K562 (cell line): Measurements from ENCODE around the gene SLC25A34. TPM values are rescaled to one million over a fixed set of nuclear protein-coding genes. Genes with fewer than 3 reads are reported as not detected.

Experiments
- ATAC-seq: fragments of 200-7000 bp; cut with Tn5 transposase; 3 replicates; pipeline ENCODE4 v1.9.1; 2020; ENCODE audit warnings: moderate library complexity
- BruUV-seq: library from RNA; stranded (reverse); fragments of 400-500 nt; replicated peaks from 2 replicates; lab custom pipeline; 2021; lab: Mats Ljungman, UMichigan
- CTCF ChIA-PET: fragments of 300-600 bp; formaldehyde crosslinking; extraction: SDS; loops from one replicate; lab custom pipeline; 2021; ENCODE audit warnings: low intra/inter-chr PET ratio; lab: Yijun Ruan, JAX
- POLR2A ChIA-PET: fragments of 300-600, 350-650 bp; sonication (Branson Sonifier 250); formaldehyde crosslinking; extraction: SDS; loops from one replicate; lab custom pipeline; 2021; ENCODE audit warnings: antibody characterized with exemption, inconsistent platforms; lab: Yijun Ruan, JAX
- DNase-seq, 4 experiments: peaks; one replicate each; pipeline versions ENCODE4 v3.0.0 to v3.0.0-alpha.2; 2011 to 2018; ENCODE audit warnings: low spot score in 3 of 4, mixed read lengths in 3 of 4; ENCODE audit errors: extremely low read depth in 1 of 4
- FAIRE-seq: peaks from 2 replicates; lab custom pipeline; 2011; peaks lifted over from hg19 to GRCh38; lab: Jason Lieb, UNC
- H2AFZ ChIP-seq: 2 replicates; pipeline ENCODE4 v1.6.0; 2011; ENCODE audit warnings: low read depth, low read length, control low read depth, inconsistent platforms
- H3K27ac ChIP-seq: fragments of 200-600 bp; 3 replicates; pipeline ENCODE4 v1.8.0; 2011; ENCODE audit warnings: low read depth, mild to moderate bottlenecking, control low read depth, inconsistent platforms, low read length, moderate library complexity, mixed read lengths; ENCODE audit errors: extremely low read depth
- H3K27me3 ChIP-seq, 2 experiments: fragments of 300-600 bp in 1 of 2; 2 replicates in 1 of 2; 3 replicates in 1 of 2; pipeline versions ENCODE4 v1.6.0 to v1.8.0; 2011; ENCODE audit warnings: inconsistent platforms in 2 of 2, low read length in 2 of 2, mild to moderate bottlenecking in 1 of 2, mixed read lengths in 1 of 2, moderate library complexity in 1 of 2; ENCODE audit not compliant: control insufficient read depth in 2 of 2, insufficient read depth in 2 of 2
- H3K36me3 ChIP-seq: fragments of 300-600 bp; 3 replicates; pipeline ENCODE4 v1.8.0; 2011; ENCODE audit warnings: mild to moderate bottlenecking, low read length, inconsistent platforms; ENCODE audit not compliant: control insufficient read depth, insufficient read depth
- H3K4me1 ChIP-seq, 2 experiments: fragments of 200-600 bp in 1 of 2; replicated peaks in 1 of 2; 2 replicates in 1 of 2; 3 replicates in 1 of 2; pipeline versions ENCODE4 v1.5.1 to v1.8.0; 2011; ENCODE audit warnings: inconsistent platforms in 2 of 2, low read length in 2 of 2, mild to moderate bottlenecking in 1 of 2, mixed read lengths in 1 of 2, moderate library complexity in 1 of 2; ENCODE audit not compliant: control insufficient read depth in 2 of 2, insufficient read depth in 2 of 2
- H3K4me2 ChIP-seq: 2 replicates; pipeline ENCODE4 v1.6.1; 2011; ENCODE audit warnings: low read length, control low read depth, inconsistent platforms, mixed read lengths; ENCODE audit not compliant: insufficient read depth
- H3K4me3 ChIP-seq: fragments of 200-600 bp; sonication (generic), shearing (Covaris generic); 2 replicates; pipeline ENCODE4 v1.5.1; 2016; ENCODE audit warnings: control low read depth, inconsistent platforms
- H3K79me2 ChIP-seq: fragments of 200-600 bp; 3 replicates; pipeline ENCODE4 v1.8.0; 2011; ENCODE audit warnings: low read length, inconsistent platforms; ENCODE audit not compliant: control insufficient read depth, insufficient read depth
- H3K9ac ChIP-seq, 2 experiments: 2 replicates each; pipeline versions ENCODE4 v1.6.0 to v1.6.1; 2011; ENCODE audit warnings: low read depth in 2 of 2, low read length in 2 of 2, control low read depth in 1 of 2, inconsistent platforms in 1 of 2, mild to moderate bottlenecking in 1 of 2, mixed read lengths in 1 of 2; ENCODE audit not compliant: insufficient read depth in 1 of 2
- H3K9me1 ChIP-seq: one replicate; pipeline ENCODE4 v1.6.0; 2011; ENCODE audit warnings: inconsistent platforms, mild to moderate bottlenecking, low read length, moderate library complexity; ENCODE audit not compliant: control insufficient read depth, insufficient read depth
- H3K9me3 ChIP-seq: replicated peaks from 2 replicates; pipeline ENCODE4 v1.5.1; 2011; ENCODE audit warnings: low read depth, low read length, inconsistent platforms; ENCODE audit not compliant: control insufficient read depth, insufficient read depth
- H4K20me1 ChIP-seq: replicated peaks from 2 replicates; pipeline ENCODE4 v1.6.1; 2011; ENCODE audit warnings: low read length, inconsistent platforms, mixed read lengths; ENCODE audit not compliant: control insufficient read depth, insufficient read depth
- KLF16 ChIP-seq: IDR thresholded peaks from 2 replicates; pipeline ENCODE4 v1.6.1; 2016; ENCODE audit warnings: antibody characterized with exemption
- PCBP2 ChIP-seq: fragments of 200-400 bp; formaldehyde crosslinking; IDR thresholded peaks from 2 replicates; pipeline ENCODE4 v1.6.1; 2018; ENCODE audit warnings: low read length, low read depth, mild to moderate bottlenecking, moderate library complexity; ENCODE audit not compliant: poor library complexity, severe bottlenecking
- WGBS: fragments of 100-300 bp; shearing (Covaris generic); methylation state at CpG from one replicate; pipeline ENCODE4 v1.1.6; 2016; ENCODE audit warnings: low coverage, mixed read lengths; ENCODE audit not compliant: insufficient coverage; ENCODE audit errors: missing lambda C conversion rate; 5-methylcytosine and 5-hydroxymethylcytosine counted together
- in situ Hi-C: fragments of 300-500 bp; cut with MboI; formaldehyde crosslinking; loops from 4 replicates; pipeline ENCODE4 v1.15.0; 2018; ENCODE audit warnings: inconsistent platforms, mixed read lengths
- intact Hi-C: fragments of 100-400 bp; cut with micrococcal nuclease; formaldehyde crosslinking; loops from 2 replicates; pipeline ENCODE4 v1.14.2; 2022
- polyA plus RNA-seq, 8 experiments: library from polyadenylated mRNA; depleted of rRNA in 4 of 8; stranded (reverse) in 5 of 8; unstranded in 3 of 8; fragments of >200 nt; fragmentation: Nextera tagmentation in 2 of 8; fragmentation: Illumina TruSeq in 1 of 8; extraction: Ambion mirVana in 2 of 8; extraction: Trizol in 1 of 8; gene quantifications; 2 replicates each; pipeline versions ENCODE4 v1.2.1 to v1.2.3, GENCODE V29; 2011 to 2014; ENCODE audit warnings: inconsistent platforms in 1 of 8, missing spikeins in 1 of 8
- total RNA-seq, 7 experiments: library from RNA; depleted of rRNA in 6 of 7; stranded (reverse); fragments of >200 nt in 6 of 7; fragmentation: Illumina TruSeq in 2 of 7; extraction: Trizol in 2 of 7; gene quantifications; 2 replicates each; pipeline versions ENCODE4 v1.2.1 to v1.2.3, GENCODE V29; 2011 to 2021; ENCODE audit warnings: low replicate concordance in 1 of 7
- TF ChIP-seq, protein P1 (sequence below): fragments of 200-800 bp; sonication (Bioruptor generic); IDR thresholded peaks from 2 replicates; pipeline ENCODE4 v1.6.1; 2017; ENCODE audit warnings: missing genetic modification characterization, missing compliant biosample characterization
- TF ChIP-seq, protein P2 (sequence below), 2 experiments: fragments of 450-650 bp in 1 of 2; sonication (generic) in 1 of 2; formaldehyde crosslinking; conservative IDR thresholded peaks; 2 replicates each; pipeline versions ENCODE4 v1.4.0 to v1.8.1; 2020 to 2022; ENCODE audit warnings: mild to moderate bottlenecking in 1 of 2, missing genetic modification reagents in 1 of 2

Gene SLC25A34
- total and polyA plus RNA-seq, 9 of the 15 experiments (the other 6 are each of a cell fraction or from before 2014, with no cell fraction given): 0.01 to 0.57 (median 0.16) TPM

GRCh38 chr1:15726508-15726907 is 9.6 kb upstream of the SLC25A34 start:
- TF ChIP-seq KLF16: no peak
- TF ChIP-seq PCBP2: no peak
- TF ChIP-seq, protein P1, sequence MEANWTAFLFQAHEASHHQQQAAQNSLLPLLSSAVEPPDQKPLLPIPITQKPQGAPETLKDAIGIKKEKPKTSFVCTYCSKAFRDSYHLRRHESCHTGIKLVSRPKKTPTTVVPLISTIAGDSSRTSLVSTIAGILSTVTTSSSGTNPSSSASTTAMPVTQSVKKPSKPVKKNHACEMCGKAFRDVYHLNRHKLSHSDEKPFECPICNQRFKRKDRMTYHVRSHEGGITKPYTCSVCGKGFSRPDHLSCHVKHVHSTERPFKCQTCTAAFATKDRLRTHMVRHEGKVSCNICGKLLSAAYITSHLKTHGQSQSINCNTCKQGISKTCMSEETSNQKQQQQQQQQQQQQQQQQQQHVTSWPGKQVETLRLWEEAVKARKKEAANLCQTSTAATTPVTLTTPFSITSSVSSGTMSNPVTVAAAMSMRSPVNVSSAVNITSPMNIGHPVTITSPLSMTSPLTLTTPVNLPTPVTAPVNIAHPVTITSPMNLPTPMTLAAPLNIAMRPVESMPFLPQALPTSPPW (CRISPR knock-in tag): no peak
- Histone ChIP-seq H4K20me1 (no peaks in the 10 kb centered on the region), H3K27ac (no peak overlapping the region), H3K9me1 (no peaks in the 10 kb centered on the region), H3K4me2 (no peak overlapping the region), H3K4me3 (no peak overlapping the region), H3K9me3 (no peaks in the 10 kb centered on the region), H2AFZ (no peak overlapping the region), H3K9ac (peak overlapping the region in 1 of 2 experiments; percentile 33; a peak in 1 of 4 replicates), H3K79me2 (no peaks in the 10 kb centered on the region), H3K27me3 (no peaks in the 10 kb centered on the region), H3K4me1 (peaks cover 0 to 27% of the 10 kb centered on the region in 2 experiments; a peak in 1 of 5 replicates), H3K36me3 (peaks cover 77% of the 10 kb centered on the region; the same call in 2 of the 3 replicates)
- ChIA-PET CTCF (no interaction called here), POLR2A (interaction anchor here (1.0 to 1.5 kb wide), 2 partner anchors 11 to 109 kb away, joined by 3 to 5 read pairs; no protein-coding TSS in a partner anchor)
- DNase-seq (no peak), ATAC-seq (no peak), FAIRE-seq (no peak)
- intact Hi-C loops (no loop called here), in situ Hi-C loops (no loop called here)
- WGBS: 96% methylated on average over 9 of the region's 9 CpGs
- no TSS peak for BruUV-seq

DNA sequence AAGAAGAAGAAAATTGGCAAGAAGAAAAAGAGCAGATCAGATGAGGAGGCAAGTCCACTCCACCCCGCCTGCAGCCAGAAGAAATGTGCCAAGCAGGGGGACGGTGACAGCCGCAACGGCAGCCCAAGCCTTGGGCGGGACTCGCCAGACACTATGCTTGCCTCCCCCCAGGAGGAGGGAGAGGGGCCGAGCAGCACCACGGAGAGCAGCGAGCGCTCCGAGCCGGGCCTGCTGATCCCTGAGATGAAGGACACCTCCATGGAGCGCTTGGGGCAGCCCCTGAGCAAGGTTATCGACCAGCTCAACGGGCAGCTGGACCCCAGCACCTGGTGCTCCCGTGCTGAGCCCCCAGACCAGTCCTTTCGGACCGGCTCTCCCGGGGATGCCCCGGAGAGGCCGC is 9.0 kb upstream of the SLC25A34 start:
- Histone ChIP-seq H3K4me3 (no peak overlapping the region), H3K36me3 (peaks cover 78% of the 10 kb centered on the region; the same call in 2 of the 3 replicates), H3K79me2 (no peaks in the 10 kb centered on the region), H2AFZ (no peak overlapping the region), H3K9ac (no peak overlapping the region), H3K4me2 (no peak overlapping the region), H3K9me3 (no peaks in the 10 kb centered on the region), H3K27ac (no peak overlapping the region), H3K27me3 (no peaks in the 10 kb centered on the region), H4K20me1 (no peaks in the 10 kb centered on the region), H3K9me1 (no peaks in the 10 kb centered on the region), H3K4me1 (peaks cover 0 to 32% of the 10 kb centered on the region in 2 experiments; a peak in 1 of 5 replicates)
- POLR2A ChIA-PET: interaction anchor here (1.0 to 1.5 kb wide), 2 partner anchors 10 to 109 kb away, joined by 3 to 5 read pairs; no protein-coding TSS in a partner anchor
- intact Hi-C loops (no loop called here), in situ Hi-C loops (no loop called here)
- 98% methylated on average over 16 of the region's 21 CpGs for WGBS
- TSS peak; percentile 27 for BruUV-seq
- CTCF ChIA-PET: no interaction called here
- ATAC-seq: no peak
- no peak for FAIRE-seq
- DNase-seq: no peak
- TF ChIP-seq, protein P2, sequence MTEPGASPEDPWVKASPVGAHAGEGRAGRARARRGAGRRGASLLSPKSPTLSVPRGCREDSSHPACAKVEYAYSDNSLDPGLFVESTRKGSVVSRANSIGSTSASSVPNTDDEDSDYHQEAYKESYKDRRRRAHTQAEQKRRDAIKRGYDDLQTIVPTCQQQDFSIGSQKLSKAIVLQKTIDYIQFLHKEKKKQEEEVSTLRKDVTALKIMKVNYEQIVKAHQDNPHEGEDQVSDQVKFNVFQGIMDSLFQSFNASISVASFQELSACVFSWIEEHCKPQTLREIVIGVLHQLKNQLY (CRISPR knock-in tag; conservative IDR thresholded peaks at IDR 0.05): no peak
